BJ (cell line): Measurements from ENCODE around the gene TMEM131. TPM values are rescaled to one million over a fixed set of nuclear protein-coding genes. Genes with fewer than 3 reads are reported as not detected.

ENCODE experiments used
- CTCF ChIA-PET: fragments of 350-600 bp; formaldehyde crosslinking; extraction: SDS; loops from one replicate; lab custom pipeline; 2021; ENCODE audit warnings: antibody characterized with exemption, inconsistent platforms; lab: Yijun Ruan, JAX
- POLR2A ChIA-PET: fragments of 300-600 bp; sonication (Branson Sonifier 250); formaldehyde crosslinking; extraction: SDS; loops from one replicate; lab custom pipeline; 2021; ENCODE audit warnings: antibody characterized with exemption; lab: Charles Lee
- DNase-seq: peaks from one replicate; pipeline ENCODE4 v3.0.0-alpha.2; 2011; ENCODE audit warnings: low read depth
- H3K27me3 ChIP-seq: 2 replicates; pipeline ENCODE4 v1.6.0; 2011; ENCODE audit warnings: low read length; ENCODE audit not compliant: control insufficient read depth, insufficient read depth
- H3K36me3 ChIP-seq: 2 replicates; pipeline ENCODE4 v1.5.1; 2011; ENCODE audit warnings: low read length; ENCODE audit not compliant: control insufficient read depth, insufficient read depth
- H3K4me3 ChIP-seq: 2 replicates; pipeline ENCODE4 v1.5.1; 2011; ENCODE audit warnings: low read depth, mild to moderate bottlenecking, control low read depth, low read length
- polyA plus RNA-seq: library from polyadenylated mRNA; depleted of rRNA; stranded (reverse); fragments of >200 nt; gene quantifications from 2 replicates; pipeline ENCODE4 v1.2.3, GENCODE V29; 2011
- TF ChIP-seq, protein P1 (sequence below): IDR thresholded peaks from 2 replicates; pipeline ENCODE4 v1.5.1; 2011; ENCODE audit warnings: low read depth, mild to moderate bottlenecking, control low read depth, inconsistent platforms, low read length, moderate library complexity; ENCODE audit not compliant: insufficient read depth

The TMEM131 gene
- polyA plus RNA-seq, 1 experiment, result 11.8 TPM

DNA sequence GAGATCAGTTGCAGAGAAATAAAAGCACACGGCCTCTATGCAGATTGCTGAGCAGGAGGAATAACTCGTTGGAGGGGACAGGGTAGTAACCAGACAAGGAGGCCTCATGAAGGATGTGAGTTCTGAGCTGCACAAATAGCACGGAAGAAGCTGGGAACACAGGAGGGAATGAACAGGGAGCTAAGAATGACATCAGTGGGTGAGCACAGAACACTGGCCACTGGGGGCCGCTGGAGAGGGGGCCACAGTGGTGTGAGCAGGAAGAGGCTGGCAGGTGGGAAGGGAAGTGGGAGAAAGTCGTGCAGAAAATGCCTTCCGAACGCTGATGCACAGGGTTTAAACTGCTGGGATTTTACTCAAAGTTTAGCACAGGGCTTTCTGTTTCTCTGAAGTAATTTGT is 221.3 kb downstream of the TMEM131 start:
- Histone ChIP-seq H3K4me3 (no peak overlapping the region), H3K36me3 (peaks cover 2% of the 10 kb centered on the region), H3K27me3 (no peaks in the 10 kb centered on the region)
- ChIA-PET POLR2A (no interaction called here), CTCF (interaction anchor here (0.6 to 1.8 kb wide), 5 partner anchors 8 to 506 kb away, joined by 3 to 7 read pairs (median 4); no protein-coding TSS in a partner anchor)
- DNase-seq, result no peak
- TF ChIP-seq, protein P1, sequence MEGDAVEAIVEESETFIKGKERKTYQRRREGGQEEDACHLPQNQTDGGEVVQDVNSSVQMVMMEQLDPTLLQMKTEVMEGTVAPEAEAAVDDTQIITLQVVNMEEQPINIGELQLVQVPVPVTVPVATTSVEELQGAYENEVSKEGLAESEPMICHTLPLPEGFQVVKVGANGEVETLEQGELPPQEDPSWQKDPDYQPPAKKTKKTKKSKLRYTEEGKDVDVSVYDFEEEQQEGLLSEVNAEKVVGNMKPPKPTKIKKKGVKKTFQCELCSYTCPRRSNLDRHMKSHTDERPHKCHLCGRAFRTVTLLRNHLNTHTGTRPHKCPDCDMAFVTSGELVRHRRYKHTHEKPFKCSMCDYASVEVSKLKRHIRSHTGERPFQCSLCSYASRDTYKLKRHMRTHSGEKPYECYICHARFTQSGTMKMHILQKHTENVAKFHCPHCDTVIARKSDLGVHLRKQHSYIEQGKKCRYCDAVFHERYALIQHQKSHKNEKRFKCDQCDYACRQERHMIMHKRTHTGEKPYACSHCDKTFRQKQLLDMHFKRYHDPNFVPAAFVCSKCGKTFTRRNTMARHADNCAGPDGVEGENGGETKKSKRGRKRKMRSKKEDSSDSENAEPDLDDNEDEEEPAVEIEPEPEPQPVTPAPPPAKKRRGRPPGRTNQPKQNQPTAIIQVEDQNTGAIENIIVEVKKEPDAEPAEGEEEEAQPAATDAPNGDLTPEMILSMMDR, result peak; percentile 29; the same call in 1 of the 2 replicates

DNA sequence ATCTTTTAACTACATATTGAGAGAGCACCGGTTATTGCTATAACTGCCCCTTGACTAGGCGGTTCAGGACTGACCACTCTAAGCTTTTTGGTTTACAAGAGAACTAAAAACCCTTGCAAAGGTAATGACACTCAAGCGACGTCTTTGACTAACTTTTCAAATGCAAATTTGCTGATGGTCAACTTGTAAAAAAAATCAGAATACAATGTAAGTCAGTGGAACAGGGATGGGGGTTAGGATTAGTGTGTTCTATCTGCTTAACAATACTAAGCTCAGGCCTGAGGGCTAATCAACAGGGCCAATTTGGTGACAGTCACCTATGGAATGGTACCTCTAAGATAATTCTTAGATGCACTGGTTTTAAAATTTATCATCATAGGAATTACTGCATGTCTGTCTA is 225.3 kb downstream of the TMEM131 start:
- TF ChIP-seq, protein P1, result no peak
- Histone ChIP-seq H3K36me3 (peaks cover 5% of the 10 kb centered on the region), H3K4me3 (no peak overlapping the region), H3K27me3 (no peaks in the 10 kb centered on the region)
- DNase-seq, result no peak
- ChIA-PET CTCF (no interaction called here), POLR2A (no interaction called here)

DNA sequence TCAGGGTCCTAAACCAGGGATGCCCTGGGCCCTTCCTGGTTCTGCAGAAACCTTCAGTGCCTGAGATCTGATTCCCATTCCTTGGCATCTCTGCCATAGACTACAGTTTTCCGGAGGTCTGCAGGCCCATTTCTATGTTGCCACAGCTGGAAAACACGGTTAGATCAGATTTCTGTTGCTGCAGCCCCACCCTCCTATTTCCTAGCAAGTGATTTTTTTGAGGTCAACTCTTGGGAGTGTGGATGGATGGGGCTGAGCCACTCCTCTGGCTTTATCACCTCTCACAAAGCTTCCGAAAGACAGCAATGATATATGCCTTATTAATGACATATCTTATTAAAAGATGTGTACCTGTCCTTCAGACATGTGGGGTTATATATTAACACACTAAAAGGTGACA is 226.0 kb downstream of the TMEM131 start:
- no peaks in the 10 kb centered on the region for H3K27me3 ChIP-seq
- ChIA-PET CTCF (no interaction called here), POLR2A (no interaction called here)
- TF ChIP-seq, protein P1, result no peak
- no peak for DNase-seq
- peaks cover 8% of the 10 kb centered on the region for H3K36me3 ChIP-seq
- H3K4me3 ChIP-seq, result no peak overlapping the region

DNA sequence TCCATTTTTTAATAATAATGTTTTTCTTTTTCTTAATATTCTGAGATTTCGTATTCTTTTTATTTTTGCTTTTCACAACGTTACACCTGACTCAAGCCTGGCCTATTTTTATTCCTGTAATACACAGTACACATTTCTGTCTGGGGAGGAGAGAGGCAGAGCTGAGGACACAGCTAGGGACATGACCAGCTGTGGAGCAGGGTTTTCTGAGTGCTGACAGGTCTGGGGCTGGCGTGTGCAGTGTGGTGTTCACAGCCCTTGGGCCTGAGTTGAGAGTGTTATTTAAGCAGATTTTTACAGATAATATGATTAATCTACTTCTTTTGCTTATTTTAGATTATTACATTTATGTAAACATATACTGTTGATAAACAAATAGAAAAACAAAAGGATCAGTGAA is 226.4 kb downstream of the TMEM131 start:
- TF ChIP-seq, protein P1, result no peak
- POLR2A ChIA-PET, result no interaction called here
- no peak overlapping the region for H3K4me3 ChIP-seq
- DNase-seq, result no peak
- CTCF ChIA-PET, result no interaction called here
- peaks cover 11% of the 10 kb centered on the region for H3K36me3 ChIP-seq
- no peaks in the 10 kb centered on the region for H3K27me3 ChIP-seq

DNA sequence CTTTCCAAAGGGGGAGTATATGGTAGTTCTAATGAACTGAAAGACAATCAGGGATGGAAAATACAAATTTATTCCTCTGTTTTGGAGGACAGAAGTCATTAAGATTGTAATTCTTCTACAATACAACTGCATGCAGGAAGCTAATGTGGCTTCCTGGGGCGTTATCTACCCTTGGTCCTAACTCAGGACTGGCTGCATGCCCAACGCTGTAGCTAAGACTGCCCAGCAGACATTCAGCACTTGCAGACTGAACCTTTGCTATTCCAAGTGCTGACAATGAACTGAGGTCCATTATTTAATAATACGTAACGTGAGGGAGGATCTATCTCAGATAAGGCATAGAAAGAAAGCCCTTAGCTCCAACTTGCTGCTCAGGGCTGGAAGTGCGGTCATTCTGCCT is 229.2 kb downstream of the TMEM131 start:
- no peak overlapping the region for H3K4me3 ChIP-seq
- peaks cover 14% of the 10 kb centered on the region for H3K36me3 ChIP-seq
- no peak for DNase-seq
- CTCF ChIA-PET, result interaction anchor here (1.0 to 3.1 kb wide), 6 partner anchors 8 to 503 kb away, joined by 3 to 13 read pairs (median 4); no protein-coding TSS in a partner anchor
- POLR2A ChIA-PET, result no interaction called here
- no peaks in the 10 kb centered on the region for H3K27me3 ChIP-seq
- TF ChIP-seq, protein P1, result no peak
